A549 (cell line): Measurements from ENCODE around the gene KAT2B. TPM values are rescaled to one million over a fixed set of nuclear protein-coding genes. Genes with fewer than 3 reads are reported as not detected.

Experiments used
- ATAC-seq, 2 experiments: fragments of 200-7000 bp in 1 of 2; fragments of >200 bp in 1 of 2; cut with Nextera tagmentation in 1 of 2; cut with Tn5 transposase in 1 of 2; 3 replicates each; pipeline versions ENCODE4 v1.8.0 to v1.9.1; 2018 to 2020; ENCODE audit warnings: mild to moderate bottlenecking in 1 of 2, moderate library complexity in 1 of 2
- CTCF ChIA-PET: fragments of 300-600 bp; sonication (Branson Sonifier 250); formaldehyde crosslinking; extraction: SDS; loops from one replicate; lab custom pipeline; 2021; ENCODE audit warnings: antibody characterized with exemption, inconsistent platforms; lab: Yijun Ruan, JAX
- POLR2A ChIA-PET: fragments of 350-600 bp; formaldehyde crosslinking; extraction: SDS; loops from one replicate; lab custom pipeline; 2021; ENCODE audit warnings: antibody characterized with exemption, inconsistent platforms; lab: Yijun Ruan, JAX
- DNase-seq, 2 experiments: peaks; one replicate each; pipeline versions ENCODE4 v3.0.0 to v3.0.0-alpha.2; 2011 to 2016; ENCODE audit warnings: low read depth in 1 of 2, low spot score in 1 of 2
- FAIRE-seq: peaks from 2 replicates; lab custom pipeline; 2011; peaks lifted over from hg19 to GRCh38; lab: Jason Lieb, UNC
- H3K27ac ChIP-seq, 2 experiments: fragments of >200 bp; sonication (Bioruptor Twin); formaldehyde crosslinking; 3 replicates each; pipeline ENCODE4 v1.5.1; 2016 to 2017
- H3K4me1 ChIP-seq: fragments of >200 bp; sonication (Bioruptor Twin); formaldehyde crosslinking; 3 replicates; pipeline ENCODE4 v1.6.1; 2016
- H3K4me2 ChIP-seq: fragments of >200 bp; sonication (Bioruptor Twin); formaldehyde crosslinking; 3 replicates; pipeline ENCODE4 v1.6.1; 2016
- H3K4me3 ChIP-seq: fragments of >200 bp; sonication (Bioruptor Twin); formaldehyde crosslinking; 3 replicates; pipeline ENCODE4 v1.5.1; 2016
- H3K9me3 ChIP-seq: fragments of >200 bp; sonication (Bioruptor Twin); formaldehyde crosslinking; 3 replicates; pipeline ENCODE4 v1.6.1; 2016
- CBX2 ChIP-seq: fragments of 200-600 bp; sonication (generic); IDR thresholded peaks from 2 replicates; pipeline ENCODE4 v1.6.1; 2016; ENCODE audit warnings: low read depth, mild to moderate bottlenecking, borderline replicate concordance
- CHD2 ChIP-seq: fragments of 150-350 bp; IDR thresholded peaks from 2 replicates; pipeline ENCODE4 v1.6.1; 2014; ENCODE audit warnings: low read length; ENCODE audit not compliant: partially characterized antibody
- EHF ChIP-seq: fragments of 250-450 bp; sonication (Bioruptor Pico); IDR thresholded peaks from 2 replicates; pipeline ENCODE4 v1.5.0; 2020; ENCODE audit warnings: mild to moderate bottlenecking
- EP300 ChIP-seq, 2 experiments: fragments of >200 bp; sonication (Bioruptor Twin); formaldehyde crosslinking; IDR thresholded peaks; 2 replicates in 1 of 2; 3 replicates in 1 of 2; pipeline ENCODE4 v1.6.1; 2016 to 2017
- HOXB5 ChIP-seq: fragments of 250-450 bp; sonication (Bioruptor Pico); IDR thresholded peaks from 2 replicates; pipeline ENCODE4 v1.5.0; 2020; ENCODE audit warnings: mild to moderate bottlenecking, moderate library complexity
- MAZ ChIP-seq: fragments of 150-350 bp; IDR thresholded peaks from 2 replicates; pipeline ENCODE4 v1.6.1; 2014; ENCODE audit warnings: antibody characterized with exemption, low read depth, low read length, borderline replicate concordance
- NR3C1 ChIP-seq: fragments of >200 bp; sonication (Bioruptor Twin); formaldehyde crosslinking; IDR thresholded peaks from 3 replicates; pipeline ENCODE4 v1.6.1; 2017
- PHF8 ChIP-seq: fragments of 200-600 bp; sonication (generic); IDR thresholded peaks from 2 replicates; pipeline ENCODE4 v1.6.1; 2016; ENCODE audit warnings: low read depth, mild to moderate bottlenecking, antibody characterized with exemption, moderate library complexity, borderline replicate concordance
- POLR2A ChIP-seq: IDR thresholded peaks from 2 replicates; pipeline ENCODE4 v1.6.1; 2012; ENCODE audit warnings: mild to moderate bottlenecking, low read length
- RAD21 ChIP-seq, 2 experiments: fragments of >200 bp in 1 of 2; sonication (Bioruptor Twin) in 1 of 2; formaldehyde crosslinking in 1 of 2; IDR thresholded peaks in 1 of 2; conservative IDR thresholded peaks in 1 of 2; 2 replicates in 1 of 2; 3 replicates in 1 of 2; pipeline ENCODE4 v1.6.1; 2012 to 2018; ENCODE audit warnings: inconsistent platforms in 1 of 2
- RCOR1 ChIP-seq: fragments of 150-350 bp; IDR thresholded peaks from 2 replicates; pipeline ENCODE4 v1.6.1; 2014; ENCODE audit warnings: antibody characterized with exemption, low read length, low read depth
- REST ChIP-seq: fragments of 200-600 bp; sonication (generic); IDR thresholded peaks from 2 replicates; pipeline ENCODE4 v1.6.1; 2016; ENCODE audit warnings: antibody characterized with exemption, mild to moderate bottlenecking, moderate library complexity
- RNF2 ChIP-seq: fragments of 200-600 bp; sonication (generic); IDR thresholded peaks from 2 replicates; pipeline ENCODE4 v1.6.1; 2016; ENCODE audit warnings: low read depth, mild to moderate bottlenecking, antibody characterized with exemption, moderate library complexity, borderline replicate concordance
- WGBS: methylation state at CpG from one replicate; pipeline ENCODE4 v1.1.6; 2017; ENCODE audit errors: missing lambda C conversion rate; 5-methylcytosine and 5-hydroxymethylcytosine counted together
- polyA plus RNA-seq, 4 experiments: library from polyadenylated mRNA; depleted of rRNA in 3 of 4; stranded (reverse); fragments of >200 nt; fragmentation: RNase III in 1 of 4; extraction: RNeasy Plus Mini Kit Qiagen cat#74134 plus additional on column Dnase treatment in 1 of 4; gene quantifications; 2 replicates in 3 of 4; 3 replicates in 1 of 4; pipeline ENCODE4 v1.2.3, GENCODE V29; 2011 to 2017
- TF ChIP-seq, protein P1 (sequence below): fragments of 250-450 bp; sonication (Bioruptor Pico); IDR thresholded peaks from 2 replicates; pipeline ENCODE4 v1.5.0; 2020; ENCODE audit warnings: low read depth, mild to moderate bottlenecking, moderate library complexity
- TF ChIP-seq, protein P2 (sequence below): fragments of >200 bp; sonication (Bioruptor Twin); formaldehyde crosslinking; IDR thresholded peaks from 3 replicates; pipeline ENCODE4 v1.5.1; 2016
- TF ChIP-seq, protein P3 (sequence below): IDR thresholded peaks from 2 replicates; pipeline ENCODE4 v1.6.1; 2012

KAT2B gene
- polyA plus RNA-seq, 2 of the 4 experiments (the other 2 are of a cell fraction), result 7.2 to 11.9 TPM

- TF ChIP-seq, protein P1, sequence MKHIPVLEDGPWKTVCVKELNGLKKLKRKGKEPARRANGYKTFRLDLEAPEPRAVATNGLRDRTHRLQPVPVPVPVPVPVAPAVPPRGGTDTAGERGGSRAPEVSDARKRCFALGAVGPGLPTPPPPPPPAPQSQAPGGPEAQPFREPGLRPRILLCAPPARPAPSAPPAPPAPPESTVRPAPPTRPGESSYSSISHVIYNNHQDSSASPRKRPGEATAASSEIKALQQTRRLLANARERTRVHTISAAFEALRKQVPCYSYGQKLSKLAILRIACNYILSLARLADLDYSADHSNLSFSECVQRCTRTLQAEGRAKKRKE, result no peak
- TF ChIP-seq, all 56 proteins: peak for 0
Measured at GRCh38 chr3:20037255-20037996, 2.8 kb upstream of the KAT2B start (continued).

DNA sequence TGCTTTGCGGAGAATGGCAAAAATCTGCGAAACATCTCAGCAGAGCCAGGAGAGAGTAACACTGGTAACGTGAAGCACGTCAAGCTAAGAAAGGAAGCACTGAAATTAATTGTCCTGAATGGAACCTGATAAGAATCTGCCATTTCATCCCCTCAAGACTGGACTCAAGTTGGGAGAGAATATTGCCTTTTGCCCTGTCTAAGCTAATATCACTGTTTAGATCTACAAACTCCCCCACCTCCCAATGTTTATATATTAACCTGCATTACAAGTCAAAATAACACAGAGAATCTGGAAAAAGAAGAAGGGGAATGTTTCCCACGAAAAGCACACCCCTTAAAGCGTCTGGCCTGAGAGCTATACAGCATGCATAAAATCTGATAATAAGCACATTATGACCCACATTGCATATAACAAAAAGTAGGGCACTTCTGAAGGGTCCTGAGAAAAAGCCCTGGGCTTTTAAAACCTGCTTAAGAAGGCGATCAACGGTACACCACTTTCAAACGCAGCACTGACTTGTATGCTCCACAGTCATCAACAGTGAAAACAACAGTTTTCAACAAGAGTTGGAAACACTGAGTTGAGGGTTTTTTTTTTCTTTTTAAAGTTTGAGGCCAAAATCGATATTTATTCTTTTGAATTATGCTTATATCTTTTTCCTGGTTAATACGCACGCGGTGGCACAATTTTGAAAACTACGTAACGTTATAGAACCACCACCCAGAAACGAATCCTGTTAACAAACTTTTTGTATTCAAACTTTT lies 1.4 kb upstream of the KAT2B start:
- ATAC-seq (no peak), DNase-seq (no peak), FAIRE-seq (no peak)
- POLR2A ChIA-PET, result no interaction called here
- peak overlapping the region; percentile 93 for H3K4me2 ChIP-seq
- peak overlapping the region; percentile 67 for H3K4me3 ChIP-seq
- CTCF ChIA-PET, result interaction anchor here (1.0 kb wide), 1 partner anchor 146 kb away, joined by 4 read pairs; no protein-coding TSS in a partner anchor
- TF ChIP-seq, protein P2, sequence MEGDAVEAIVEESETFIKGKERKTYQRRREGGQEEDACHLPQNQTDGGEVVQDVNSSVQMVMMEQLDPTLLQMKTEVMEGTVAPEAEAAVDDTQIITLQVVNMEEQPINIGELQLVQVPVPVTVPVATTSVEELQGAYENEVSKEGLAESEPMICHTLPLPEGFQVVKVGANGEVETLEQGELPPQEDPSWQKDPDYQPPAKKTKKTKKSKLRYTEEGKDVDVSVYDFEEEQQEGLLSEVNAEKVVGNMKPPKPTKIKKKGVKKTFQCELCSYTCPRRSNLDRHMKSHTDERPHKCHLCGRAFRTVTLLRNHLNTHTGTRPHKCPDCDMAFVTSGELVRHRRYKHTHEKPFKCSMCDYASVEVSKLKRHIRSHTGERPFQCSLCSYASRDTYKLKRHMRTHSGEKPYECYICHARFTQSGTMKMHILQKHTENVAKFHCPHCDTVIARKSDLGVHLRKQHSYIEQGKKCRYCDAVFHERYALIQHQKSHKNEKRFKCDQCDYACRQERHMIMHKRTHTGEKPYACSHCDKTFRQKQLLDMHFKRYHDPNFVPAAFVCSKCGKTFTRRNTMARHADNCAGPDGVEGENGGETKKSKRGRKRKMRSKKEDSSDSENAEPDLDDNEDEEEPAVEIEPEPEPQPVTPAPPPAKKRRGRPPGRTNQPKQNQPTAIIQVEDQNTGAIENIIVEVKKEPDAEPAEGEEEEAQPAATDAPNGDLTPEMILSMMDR, result no peak
- TF ChIP-seq RNF2, result no peak
- TF ChIP-seq EP300 (IDR thresholded peaks at IDR 0.05), result no peak
- TF ChIP-seq POLR2A, result no peak
- TF ChIP-seq NR3C1, result no peak
- no peak for TF ChIP-seq PHF8
- no peak for TF ChIP-seq EHF
- TF ChIP-seq CBX2, result no peak
- TF ChIP-seq, all 56 proteins: peak for 0
- 80% methylated on average over 16 of the region's 16 CpGs for WGBS
- Histone ChIP-seq H3K27ac (peak overlapping the region; percentile 86 to 96), H3K9me3 (no peaks in the 10 kb centered on the region), H3K4me1 (peaks cover 25% of the 10 kb centered on the region)

DNA sequence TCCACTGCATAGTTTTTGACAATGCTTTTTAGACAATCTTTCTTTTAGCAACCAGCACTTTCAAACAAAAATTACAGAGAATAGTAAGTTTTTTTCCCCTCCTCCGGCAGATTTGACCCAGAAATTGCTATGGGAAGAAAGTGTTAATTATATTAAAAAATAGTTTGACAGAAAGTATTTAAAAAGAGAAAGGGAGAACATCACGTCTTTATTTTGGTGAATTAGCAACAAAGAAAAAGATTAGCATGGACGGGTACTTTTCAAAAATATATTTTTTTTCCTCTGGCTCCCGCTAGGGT lies 831 bp upstream of the KAT2B start:
- CTCF ChIA-PET, result interaction anchor here (2.0 kb wide), 1 partner anchor 9 kb away, joined by 8 read pairs; no protein-coding TSS in a partner anchor

GRCh38 chr3:20040548-20041196 lies 426 bp downstream of the KAT2B start:
- H3K4me2 ChIP-seq, result peak overlapping the region; percentile 93
- peak overlapping the region; percentile 67 for H3K4me3 ChIP-seq
- FAIRE-seq, result no peak
- peaks cover 26% of the 10 kb centered on the region for H3K4me1 ChIP-seq
- 2% methylated on average over 21 of the region's 64 CpGs for WGBS
- H3K27ac ChIP-seq, result peak overlapping the region; percentile 86 to 96
- POLR2A ChIA-PET, result interaction anchor here (1.3 kb wide), 1 partner anchor 151 kb away, joined by 6 read pairs; no protein-coding TSS in a partner anchor
- peak; percentile 71 to 73 for ATAC-seq
- CTCF ChIA-PET, result interaction anchor here (0.6 to 2.0 kb wide), 10 partner anchors 9 to 156 kb away, joined by 3 to 8 read pairs (median 4); no protein-coding TSS in a partner anchor
- no peaks in the 10 kb centered on the region for H3K9me3 ChIP-seq
- TF ChIP-seq, protein P3, sequence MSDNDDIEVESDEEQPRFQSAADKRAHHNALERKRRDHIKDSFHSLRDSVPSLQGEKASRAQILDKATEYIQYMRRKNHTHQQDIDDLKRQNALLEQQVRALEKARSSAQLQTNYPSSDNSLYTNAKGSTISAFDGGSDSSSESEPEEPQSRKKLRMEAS, result no peak
- TF ChIP-seq, protein P2, result peak; percentile 8; the same call in 1 of the 3 replicates
- TF ChIP-seq RAD21 (conservative IDR thresholded peaks at IDR 0.05 in 1 of 2, IDR thresholded peaks at IDR 0.05 in 1 of 2), result 0 out of 5 replicates have a peak, but pooled peaks of 1 of the 2 experiments have one; percentile 9
- TF ChIP-seq RCOR1, result no peak
- no peak for TF ChIP-seq REST
- TF ChIP-seq MAZ, result no peak
- no peak for TF ChIP-seq CHD2
- DNase-seq, result peak; percentile 68 to 72

More for the DNA sequence above, 831 bp upstream of the KAT2B start:
- Histone ChIP-seq H3K9me3 (no peaks in the 10 kb centered on the region), H3K27ac (peak overlapping the region; percentile 86 to 96), H3K4me1 (peaks cover 26% of the 10 kb centered on the region), H3K4me2 (peak overlapping the region; percentile 93), H3K4me3 (peak overlapping the region; percentile 67)
- TF ChIP-seq CBX2 (no peak), HOXB5 (no peak)
- POLR2A ChIA-PET, result no interaction called here
- 2% methylated on average over 4 of the region's 4 CpGs for WGBS
- ATAC-seq, result no peak
- FAIRE-seq, result no peak
- DNase-seq, result no peak
